HG03097 (cell line): Measurements from ENCODE around the gene FAM135A.
"Not testable (repeated sequence)": the region's sequence is repeated elsewhere in the genome, so short reads cannot be mapped to it uniquely, and the experiment has no call there.

Experiments
- ATAC-seq: cut with Tn5 transposase; IDR thresholded peaks from one replicate; pipeline ENCODE4 v1.9.1; 2021; ENCODE audit not compliant: unreplicated experiment, low FRiP score

Gene FAM135A

DNA sequence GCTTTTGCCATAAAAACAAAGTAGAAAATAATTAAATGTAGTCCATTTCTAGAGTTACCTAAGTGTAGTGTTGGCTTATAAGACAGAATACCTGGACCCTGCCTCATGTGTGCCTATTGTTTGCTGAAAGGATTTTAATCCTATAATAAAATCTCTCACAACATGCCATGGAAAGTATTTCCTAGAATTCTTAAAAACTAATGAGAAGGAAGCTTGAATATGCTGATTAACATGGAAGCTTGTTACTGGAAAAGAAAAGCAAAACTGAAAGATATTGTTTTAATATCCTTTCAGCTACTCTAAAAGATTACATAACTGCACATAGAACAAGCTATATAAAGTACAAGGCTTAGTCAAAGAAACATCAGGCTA lies 18.0 kb upstream of the FAM135A start:
- no peak for ATAC-seq

DNA sequence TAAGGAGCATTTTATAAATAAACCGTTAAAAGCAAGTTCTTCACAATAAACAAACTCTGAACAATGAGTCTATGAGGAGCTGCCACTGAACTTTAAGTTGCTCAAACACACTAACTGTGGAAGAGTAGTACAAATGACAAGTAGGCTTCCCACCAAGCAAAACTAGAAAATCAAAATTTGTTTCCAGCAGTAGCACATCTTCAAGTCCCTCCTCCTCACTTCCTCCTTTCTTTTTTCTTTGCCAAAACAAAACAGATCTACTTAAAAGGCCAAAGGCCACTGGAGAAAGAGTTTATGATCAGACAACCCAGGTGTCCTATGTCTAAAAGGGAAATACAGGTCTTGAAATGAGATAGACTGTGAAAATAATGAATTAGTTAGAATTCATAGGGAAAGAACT lies 17.1 kb upstream of the FAM135A start:
- ATAC-seq = no peak

DNA sequence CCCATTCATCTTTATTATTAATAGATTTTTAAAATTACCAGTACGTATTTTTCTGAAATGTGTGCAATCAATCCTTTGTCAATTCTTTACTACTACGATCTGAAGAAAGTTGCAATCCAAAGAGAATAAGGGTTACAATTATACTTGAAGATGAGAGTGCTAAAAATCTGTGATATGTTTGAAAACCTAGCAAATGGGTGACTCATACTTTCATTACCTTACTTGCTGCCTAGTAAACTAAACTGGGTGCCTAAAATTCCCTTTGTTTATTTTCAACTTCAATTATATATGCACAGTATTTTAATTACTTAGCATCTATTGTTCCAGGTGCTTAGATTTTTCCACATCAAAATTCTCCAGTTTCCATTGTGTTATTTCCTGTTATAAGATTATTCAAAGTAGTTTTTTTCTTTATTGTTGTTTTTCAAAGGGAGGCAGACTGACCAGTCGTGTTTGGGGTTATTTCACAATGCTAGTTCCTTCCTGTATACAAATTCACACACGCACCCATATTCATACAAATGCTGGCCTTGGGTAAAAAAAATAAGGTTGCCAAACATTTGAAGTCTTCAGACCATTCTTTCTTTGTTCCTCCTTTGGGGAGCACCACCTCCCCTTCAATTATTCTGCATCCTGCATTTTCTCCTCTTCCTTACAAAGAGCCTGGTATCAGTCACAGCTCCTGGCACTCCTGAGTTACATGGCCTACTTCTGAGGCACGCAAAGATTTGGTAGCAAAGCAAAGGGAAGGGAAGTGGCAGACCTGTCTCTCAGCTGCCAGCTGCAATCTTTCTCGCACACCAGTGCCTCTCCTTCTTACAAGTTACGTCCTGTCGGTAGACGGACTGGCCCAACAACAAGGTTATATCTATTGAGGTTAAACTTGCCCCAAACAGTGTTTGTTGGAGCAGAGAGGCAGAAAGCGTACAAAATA lies 16.2 kb upstream of the FAM135A start:
- no peak for ATAC-seq

DNA sequence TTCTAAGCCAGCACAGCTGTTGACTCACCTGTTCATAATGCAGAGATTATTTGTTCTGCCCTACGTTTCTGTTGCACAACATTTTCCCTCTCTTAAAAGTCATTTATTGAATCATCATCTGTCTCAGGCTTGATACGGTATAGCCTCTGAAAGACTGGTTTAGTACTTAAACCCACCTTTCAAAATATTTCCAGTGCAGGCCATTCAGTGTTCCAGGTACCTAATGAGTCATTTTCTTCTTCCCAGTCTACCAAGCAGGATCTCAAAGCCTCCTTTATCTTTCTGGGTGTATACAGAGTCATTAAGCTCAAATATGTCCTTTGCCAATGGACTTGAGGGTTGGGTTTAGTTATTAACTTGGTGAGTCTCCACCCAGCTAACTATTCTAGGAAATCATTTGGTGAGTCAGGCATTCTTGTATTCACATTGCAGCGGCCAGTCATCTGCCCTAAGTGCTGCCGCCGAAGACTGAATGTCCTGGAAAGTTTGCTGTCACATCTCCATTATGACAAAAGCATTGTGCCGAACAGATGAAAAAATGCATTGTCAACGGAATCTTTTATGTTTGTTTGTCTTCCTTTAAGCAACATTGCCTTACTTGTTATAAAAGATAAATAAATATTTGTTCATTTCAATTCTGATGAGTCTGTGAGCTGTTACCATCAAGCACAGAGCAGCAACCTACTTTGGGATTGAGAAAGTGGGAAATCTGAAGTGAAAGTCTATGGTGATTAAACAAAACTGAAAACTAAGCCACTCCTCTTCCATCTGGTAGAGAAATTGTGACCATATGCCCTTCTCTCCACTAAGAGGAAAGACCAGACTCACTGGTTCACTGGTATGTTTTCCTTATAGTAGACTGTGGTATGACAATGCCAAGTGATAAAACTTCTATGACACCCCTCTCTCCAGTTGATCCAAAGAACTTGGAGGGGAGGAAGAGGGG lies 14.3 kb upstream of the FAM135A start:
- no peak for ATAC-seq

DNA sequence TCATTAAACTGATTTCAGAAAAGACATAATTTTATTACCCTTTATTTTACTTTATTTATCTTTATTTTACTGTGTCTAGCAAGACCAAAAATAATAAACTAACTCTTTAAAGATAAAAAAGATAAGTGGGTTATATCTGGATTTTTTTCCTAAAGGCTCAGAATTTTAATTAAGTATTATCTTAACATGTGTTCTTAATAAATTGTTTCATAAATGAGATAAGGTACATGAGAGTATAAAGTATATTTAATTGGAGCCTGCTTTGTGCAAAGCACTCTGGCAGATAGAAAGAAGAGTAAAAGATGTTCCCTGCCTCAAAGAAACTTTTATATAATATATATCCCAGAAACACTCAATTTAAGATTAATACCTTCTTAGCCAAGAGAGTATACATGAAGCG lies 8.7 kb upstream of the FAM135A start:
- ATAC-seq = no peak

DNA sequence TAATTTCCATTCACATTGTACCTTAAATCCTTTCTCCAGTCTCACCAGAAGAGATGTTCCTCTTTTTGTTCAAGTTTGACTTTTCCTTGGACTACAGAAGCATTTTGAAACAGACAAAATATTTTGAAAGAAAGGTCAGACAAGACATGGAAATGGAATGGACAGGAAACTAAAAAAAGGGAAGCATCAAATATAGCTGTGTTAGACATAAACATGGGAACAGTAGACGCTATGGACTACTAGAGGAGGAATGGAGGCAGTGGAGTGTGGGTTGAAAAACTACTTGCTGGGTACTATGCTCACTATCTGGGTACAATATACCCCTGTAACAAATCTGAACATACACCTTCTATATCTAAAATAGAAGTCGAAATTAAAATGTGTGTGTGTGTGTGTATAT lies 4.1 kb upstream of the FAM135A start:
- ATAC-seq = no peak

DNA sequence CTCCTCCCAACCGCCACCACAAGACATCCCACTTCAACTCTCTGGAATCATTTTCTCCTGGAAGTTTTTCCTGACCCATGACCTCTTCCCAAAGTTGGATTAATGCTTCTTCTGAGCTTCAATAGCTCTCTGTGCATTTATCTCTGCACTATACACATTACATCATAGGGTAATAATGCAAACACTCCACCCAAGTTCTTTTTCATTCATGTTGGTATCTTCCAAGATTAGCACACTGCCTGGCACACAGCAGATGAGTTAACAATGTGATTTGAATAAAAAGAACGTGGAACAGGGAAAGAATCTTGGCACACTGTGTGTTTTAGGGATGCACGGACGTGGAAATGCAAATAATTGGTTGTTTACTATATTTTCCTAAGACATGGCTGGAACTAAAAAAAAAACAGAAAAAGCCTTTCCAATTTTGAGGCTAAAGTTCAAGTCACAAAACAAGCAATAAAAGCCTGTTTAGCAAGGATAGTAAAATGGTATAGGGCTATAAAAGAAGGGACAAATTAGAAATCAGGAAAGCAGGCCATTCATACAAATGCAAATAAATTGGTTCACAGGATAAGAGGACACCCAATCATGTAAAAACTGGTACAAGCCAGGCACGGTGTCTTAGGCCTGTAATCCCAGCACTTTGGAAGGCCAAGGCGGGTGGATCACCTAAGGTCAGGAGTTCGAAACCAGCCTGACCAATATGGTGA lies 1.6 kb upstream of the FAM135A start:
- no peak for ATAC-seq

DNA sequence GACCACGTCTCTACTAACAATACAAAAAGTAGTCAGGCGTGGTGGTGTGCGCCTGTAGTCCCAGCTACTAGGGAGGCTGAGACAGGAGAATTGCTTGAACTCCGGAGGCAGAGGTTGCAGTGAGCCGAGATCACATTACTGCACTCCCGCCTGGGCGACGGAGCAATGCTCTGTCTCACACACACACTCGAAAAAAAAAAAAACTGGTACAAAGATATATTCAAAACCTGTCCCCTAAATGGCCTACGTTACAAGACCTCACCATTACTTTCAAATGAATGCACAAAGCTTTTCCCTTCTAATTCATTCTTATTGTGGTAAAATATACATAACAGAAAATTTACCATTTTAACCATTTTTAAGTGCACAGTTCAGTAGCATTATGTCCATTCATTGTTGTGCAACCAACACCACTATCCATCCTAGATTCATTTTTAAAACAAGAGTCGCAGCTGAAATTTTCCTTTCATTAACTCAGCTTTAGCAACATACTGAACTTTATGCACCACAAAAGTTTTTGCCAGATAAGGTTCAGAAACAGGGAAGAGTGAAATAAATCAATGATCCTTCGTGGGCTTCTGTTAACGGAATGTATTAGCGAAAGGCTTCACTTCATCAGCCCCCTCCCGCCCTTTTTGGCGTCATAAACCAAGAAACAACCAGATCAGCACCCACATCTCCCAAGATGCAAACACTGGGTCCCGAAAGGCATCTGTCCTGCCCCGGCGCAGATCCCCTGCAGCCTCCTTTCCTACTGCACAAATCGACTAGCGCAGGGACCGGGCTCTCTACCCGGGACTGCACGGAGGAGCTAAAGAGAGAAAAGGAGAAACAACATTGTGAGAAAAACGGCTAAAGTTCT lies 825 bp upstream of the FAM135A start:
- peak; percentile 25 for ATAC-seq

DNA sequence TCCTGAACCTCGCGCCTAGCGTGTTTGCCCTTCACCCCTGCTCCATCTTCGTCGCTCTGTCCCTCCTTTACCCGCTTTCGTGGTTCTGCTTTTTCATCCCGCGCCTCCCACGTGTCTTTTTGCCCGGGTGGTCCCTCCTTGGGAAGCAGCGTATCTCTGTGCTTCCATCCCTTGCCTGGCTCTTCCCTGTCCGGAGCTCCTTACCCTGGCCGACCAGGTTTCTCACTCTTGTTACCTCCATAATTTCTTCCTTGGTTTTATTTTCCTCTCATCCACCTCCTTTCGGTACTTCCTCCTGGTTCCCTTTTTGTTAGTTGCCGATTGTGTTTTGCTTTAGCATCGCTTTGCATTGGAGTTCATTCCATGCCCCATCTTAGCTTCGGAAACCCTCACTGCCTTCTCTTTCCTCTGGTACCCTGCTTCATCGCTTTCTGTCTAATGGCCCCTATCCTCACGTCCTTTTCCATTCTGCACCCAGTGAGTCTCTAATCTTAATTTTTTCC lies 735 bp downstream of the FAM135A start:
- ATAC-seq = peak; percentile 0

DNA sequence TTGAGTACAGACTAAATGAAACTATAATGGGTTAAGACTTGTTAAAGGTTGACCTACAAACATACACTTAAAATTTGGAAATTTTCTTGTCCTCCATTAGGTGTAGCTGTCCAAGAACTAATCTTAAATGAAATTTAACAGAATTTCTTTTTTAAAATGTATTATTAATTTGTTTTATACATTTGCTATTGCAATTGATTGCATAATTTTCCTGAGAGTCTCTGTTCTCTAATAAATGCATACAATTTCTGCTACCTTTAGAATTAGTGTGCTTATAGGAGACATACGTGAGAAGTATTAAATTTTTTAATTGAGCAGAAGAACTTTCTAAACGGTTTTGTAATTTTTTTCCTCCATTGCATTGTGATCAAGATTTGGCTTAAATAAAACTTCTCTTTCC lies 1.5 kb downstream of the FAM135A start:
- ATAC-seq = no peak

DNA sequence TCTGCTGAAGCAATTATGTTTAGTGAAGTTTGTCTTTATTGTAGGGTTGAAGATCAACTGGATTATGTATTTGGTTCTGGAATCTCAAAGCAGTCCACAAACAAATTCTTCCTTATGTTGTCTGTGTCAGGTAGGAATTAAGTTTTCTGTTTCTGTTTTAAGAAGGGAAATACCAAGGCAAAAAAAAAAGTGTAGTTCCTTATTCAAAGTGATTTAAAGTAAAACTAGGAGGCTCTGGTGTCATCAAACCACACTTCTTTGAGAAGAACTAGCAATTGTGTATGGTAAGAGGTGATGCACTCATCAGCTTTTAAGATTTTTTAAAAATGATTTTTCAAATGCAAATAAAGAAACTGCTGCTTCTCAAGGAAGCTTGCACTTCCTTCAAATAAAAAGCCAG lies 1.9 kb downstream of the FAM135A start:
- no peak for ATAC-seq

DNA sequence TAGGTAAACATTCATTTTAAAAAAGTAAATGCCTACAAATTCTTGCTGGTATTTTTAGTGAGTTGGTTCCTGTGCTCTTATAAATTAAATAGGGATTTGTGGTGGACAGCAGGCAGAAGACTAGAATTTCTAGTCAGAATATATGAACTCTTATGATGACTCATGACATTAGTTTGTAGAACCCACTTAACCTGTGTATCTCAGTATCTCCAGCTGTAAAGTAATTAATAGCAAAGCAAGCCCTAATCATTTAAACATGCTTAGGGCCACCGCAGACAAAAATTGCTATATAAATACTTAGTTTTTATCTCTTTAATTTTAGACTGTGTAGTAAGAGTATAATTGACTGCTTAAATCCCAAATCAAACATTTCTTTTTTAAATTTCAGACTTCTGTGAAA lies 2.4 kb downstream of the FAM135A start:
- ATAC-seq = no peak

DNA sequence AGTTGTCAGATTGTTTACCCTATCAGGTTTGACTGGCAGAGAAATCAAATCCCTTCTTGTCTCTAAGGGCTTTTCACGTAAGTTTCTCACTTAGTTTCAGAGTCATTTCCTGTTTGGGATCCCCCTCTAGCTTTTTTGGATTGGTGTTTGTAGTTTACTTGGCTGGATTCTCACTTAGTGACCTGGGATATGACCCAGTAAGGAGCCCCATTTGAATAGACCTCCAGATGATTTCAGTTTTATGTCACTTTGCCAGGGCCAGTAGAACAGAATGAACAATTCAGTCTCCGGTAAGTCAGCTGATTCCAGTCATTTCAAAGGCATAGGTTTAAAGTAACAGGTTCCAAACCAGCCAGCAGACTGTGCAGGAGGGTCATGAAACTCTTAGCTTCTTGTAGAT lies 8.2 kb downstream of the FAM135A start:
- no peak for ATAC-seq

DNA sequence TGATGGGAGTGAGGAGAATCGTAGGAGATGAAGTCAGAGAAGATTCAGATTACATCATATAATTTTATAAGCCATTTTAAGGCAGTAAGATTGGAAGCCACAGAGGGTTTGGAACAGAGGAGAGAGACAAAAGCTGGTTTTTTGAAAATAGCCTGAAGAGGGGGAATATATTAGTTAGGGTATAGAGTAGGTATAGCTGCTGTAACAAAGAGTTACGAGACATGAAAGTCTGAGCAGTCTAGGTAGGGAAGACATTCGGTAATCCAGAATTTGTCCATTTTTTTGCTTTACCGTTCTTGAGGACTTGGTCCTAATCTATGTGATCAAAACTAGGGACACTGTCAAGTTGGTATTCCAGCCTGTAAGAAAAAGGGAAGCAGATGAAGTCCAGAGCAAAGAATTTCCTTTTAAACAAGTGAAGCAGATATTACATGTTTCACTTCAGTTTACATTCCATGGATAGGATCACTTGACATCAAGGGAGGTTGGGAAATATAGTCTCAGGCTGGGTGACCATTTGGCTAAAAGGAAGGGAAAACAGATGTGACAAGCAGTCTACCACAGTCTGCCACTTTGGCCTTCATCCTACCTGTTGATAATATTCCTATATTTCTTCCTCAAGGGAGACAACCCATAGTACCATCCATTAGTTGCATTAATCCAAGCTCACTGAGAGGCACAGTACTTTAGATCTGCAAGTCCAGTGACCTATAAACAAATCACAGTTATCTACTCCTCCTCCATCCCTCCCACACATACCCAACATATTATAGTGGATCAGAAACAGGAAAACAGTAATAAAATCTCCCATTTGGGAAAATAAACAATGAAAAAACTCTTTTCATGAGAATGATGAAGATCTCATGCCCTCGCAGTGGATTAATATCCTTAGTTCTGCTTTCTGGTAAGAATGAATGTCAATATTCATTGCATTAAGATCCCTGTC lies 10.2 kb downstream of the FAM135A start:
- ATAC-seq = no peak

DNA sequence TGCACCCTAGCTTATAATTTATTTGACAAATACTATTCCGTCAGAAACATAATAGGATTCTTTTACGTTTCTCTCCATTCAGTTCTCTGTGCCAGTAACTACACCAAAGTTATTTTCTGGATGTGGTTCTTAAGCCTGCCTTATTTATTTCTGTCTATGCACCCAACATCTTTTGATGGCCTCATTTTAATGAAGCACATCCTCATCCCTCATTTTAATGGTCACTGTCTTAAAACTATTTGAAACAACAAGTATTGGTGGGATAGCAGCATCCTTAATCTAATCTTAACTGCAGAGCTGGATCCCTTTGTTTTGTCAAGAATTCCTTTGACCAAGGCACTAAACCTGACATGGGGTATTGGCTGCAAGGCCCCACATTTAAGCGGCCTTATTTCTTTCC lies 11.0 kb downstream of the FAM135A start:
- ATAC-seq = no peak

DNA sequence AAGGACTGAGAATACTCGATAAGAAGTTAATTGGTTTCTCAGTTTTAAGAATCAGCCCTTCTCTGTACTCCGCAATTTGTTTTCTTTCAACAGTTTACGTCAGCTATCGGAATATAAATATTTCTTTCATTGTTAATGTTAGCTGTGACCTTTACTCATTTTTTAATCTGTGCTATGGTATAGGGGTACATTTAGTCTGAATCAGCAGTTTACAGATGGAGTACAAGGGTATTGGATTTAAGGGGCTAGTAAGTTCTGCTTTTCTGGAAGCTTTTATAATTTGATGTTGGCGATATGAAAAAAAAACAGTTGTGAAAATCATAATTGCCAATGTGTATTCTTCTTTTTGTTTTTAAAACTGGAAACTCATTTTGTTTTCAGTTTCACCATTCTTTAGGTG lies 23.0 kb downstream of the FAM135A start:
- no peak for ATAC-seq

DNA sequence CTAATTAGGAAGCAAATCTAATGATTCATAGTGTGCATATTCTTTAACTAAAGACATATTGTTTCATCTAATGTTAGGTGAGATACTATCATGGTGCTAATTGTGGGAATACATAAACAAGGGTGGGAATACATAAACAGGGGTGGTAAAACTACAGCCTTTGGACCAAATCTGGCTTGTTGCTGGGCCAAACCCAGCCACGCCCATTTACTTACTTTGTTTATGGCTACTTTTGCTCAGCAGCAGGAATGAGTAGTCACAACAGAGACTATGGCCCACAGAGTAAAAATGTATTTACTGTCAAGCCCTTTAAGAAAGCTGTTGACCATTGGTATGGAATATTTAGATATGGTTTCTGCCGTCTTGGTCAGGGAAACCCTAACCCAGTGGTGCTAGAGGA lies 31.7 kb downstream of the FAM135A start:
- no peak for ATAC-seq

DNA sequence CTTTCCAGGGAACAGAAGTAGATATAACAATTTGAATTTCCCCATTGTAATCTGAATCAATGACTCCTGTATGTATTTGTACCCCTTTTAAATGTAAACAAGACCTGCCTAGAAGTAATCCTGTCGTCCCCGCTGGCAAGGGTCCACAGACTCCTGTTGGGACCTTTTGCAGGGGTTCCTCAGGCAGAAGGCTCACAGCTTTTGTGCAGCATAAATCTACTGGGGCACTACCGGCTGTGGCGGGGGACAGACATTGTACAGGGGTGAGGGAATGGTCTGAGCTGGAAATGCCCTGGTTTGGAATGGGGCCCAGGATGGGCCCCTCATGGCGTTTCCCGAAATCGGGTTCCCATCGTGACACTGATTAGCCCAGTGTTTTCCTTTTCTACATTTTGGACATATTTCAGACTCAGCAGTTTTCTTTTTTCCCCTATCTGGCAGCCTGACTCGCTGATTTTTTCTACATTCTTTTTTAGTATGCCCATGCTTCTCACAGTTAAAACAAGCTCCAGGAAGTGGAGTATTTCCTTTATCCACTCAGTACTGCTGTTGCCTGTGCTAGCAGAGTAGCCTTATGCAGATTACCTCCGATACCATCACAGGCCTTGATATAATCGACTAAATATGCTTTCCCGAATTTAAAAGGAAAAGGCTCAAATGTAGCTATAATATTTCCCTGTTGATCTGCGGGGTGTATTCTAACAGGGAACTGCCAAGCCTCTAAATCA lies 34.2 kb downstream of the FAM135A start:
- not testable (repeated sequence) for ATAC-seq
